Measurements from ENCODE around the gene CXorf58.
A peak's percentile ranks its signal among the peaks of the same experiment; 100 is the strongest.
"Not testable (repeated sequence)": the region's sequence is repeated elsewhere in the genome, so short reads cannot be mapped to it uniquely, and the experiment has no call there.

Gene CXorf58

GRCh38 chrX:23907498-23908218 is at the start of gene CXorf58, which contains the start of gene APOO:
Gene CXorf58, plus strand, starts transcription at chrX:23908006. Its CDS starts 2,297 bp downstream, at chrX:23910303.
Gene APOO, minus strand, starts transcription at chrX:23907938. Its CDS starts 236 bp downstream, at chrX:23907702.
- peak; percentile 76 to 78 for DNase-seq (ENCODE audit: low read depth in 2 of 2)

- DNase-seq (ENCODE audit: low read depth in 2 of 2), result not testable (repeated sequence)
These were observed 48.6 kb upstream of the CXorf58 start for GRCh38 chrX:23859238-23859637.

GRCh38 chrX:23861215-23861896 is 46.5 kb upstream of the CXorf58 start:
- no peak for DNase-seq (ENCODE audit: low read depth in 2 of 2)

GRCh38 chrX:23861952-23862351 is 45.9 kb upstream of the CXorf58 start:
- DNase-seq (ENCODE audit: low read depth in 2 of 2), result not testable (repeated sequence)

GRCh38 chrX:23864742-23865326 is 43.0 kb upstream of the CXorf58 start:
- DNase-seq (ENCODE audit: low read depth in 2 of 2), result no peak

- DNase-seq (ENCODE audit: low read depth in 2 of 2), result no peak
These were observed 37.8 kb upstream of the CXorf58 start for GRCh38 chrX:23870041-23870440.

GRCh38 chrX:23871905-23872546 is 35.8 kb upstream of the CXorf58 start:
- DNase-seq (ENCODE audit: low read depth in 2 of 2), result no peak

- DNase-seq (ENCODE audit: low read depth in 2 of 2), result no peak
These were observed 28.3 kb upstream of the CXorf58 start for GRCh38 chrX:23879380-23880090.

GRCh38 chrX:23883737-23884354 is 24.0 kb upstream of the CXorf58 start:
- DNase-seq (ENCODE audit: low read depth in 2 of 2), result peak in 1 of 2 experiments; percentile 44

- DNase-seq (ENCODE audit: low read depth in 2 of 2), result peak in 1 of 2 experiments; percentile 25
These were observed 23.3 kb upstream of the CXorf58 start for GRCh38 chrX:23884427-23885024.

- DNase-seq (ENCODE audit: low read depth in 2 of 2), result no peak
These were observed 22.0 kb upstream of the CXorf58 start for GRCh38 chrX:23885803-23886202.

- no peak for DNase-seq (ENCODE audit: low read depth in 2 of 2)
These were observed 20.4 kb upstream of the CXorf58 start for GRCh38 chrX:23887451-23887850.

GRCh38 chrX:23887918-23888317 is 19.9 kb upstream of the CXorf58 start:
- DNase-seq (ENCODE audit: low read depth in 2 of 2), result no peak

- no peak for DNase-seq (ENCODE audit: low read depth in 2 of 2)
These were observed 18.8 kb upstream of the CXorf58 start for GRCh38 chrX:23888887-23889501.

- DNase-seq (ENCODE audit: low read depth in 2 of 2), result no peak
These were observed 16.9 kb upstream of the CXorf58 start for GRCh38 chrX:23890933-23891332.

GRCh38 chrX:23894993-23895392 is 12.8 kb upstream of the CXorf58 start:
- DNase-seq (ENCODE audit: low read depth in 2 of 2), result not testable (repeated sequence)

GRCh38 chrX:23896539-23896938 is 11.3 kb upstream of the CXorf58 start:
- DNase-seq (ENCODE audit: low read depth in 2 of 2), result not testable (repeated sequence)

GRCh38 chrX:23896981-23897380 is 10.8 kb upstream of the CXorf58 start:
- DNase-seq (ENCODE audit: low read depth in 2 of 2), result no peak

- DNase-seq (ENCODE audit: low read depth in 2 of 2), result no peak
These were observed 9.3 kb upstream of the CXorf58 start for GRCh38 chrX:23898412-23898959.
